Renal pelvis (tissue), 3 donors: ENCODE measurements around the gene ZFY. TPM values are rescaled to one million over a fixed set of nuclear protein-coding genes. Genes with fewer than 3 reads are reported as not detected.

ENCODE experiments used
- polyA plus RNA-seq, 3 donors: library from polyadenylated mRNA; unstranded; fragments of 120-200 nt; gene quantifications; one replicate each; pipeline ENCODE4 v1.2.1, GENCODE V29; 2013; ENCODE audit not compliant: insufficient read length in 3 of 3

Gene ZFY
- polyA plus RNA-seq, 3 donors: 13.2 to 15.4 TPM; not detected in 1

Other genes with a start within 250 kb of the ZFY start
- gene SRY, start 147.7 kb upstream of the ZFY start, polyA plus RNA-seq: 1 to 10 TPM in 2 of 3 donors, not detected in 1; 2.1 to 2.8 TPM
- gene RPS4Y1, start 93.8 kb upstream of the ZFY start, polyA plus RNA-seq: 100 to 1,000 TPM in 2 of 3 donors, 1 to 10 TPM in 1; 2.5 to 662 (median 641) TPM